Calu3 (cell line): ENCODE measurements around the gene UBLCP1. TPM values are rescaled to one million over a fixed set of nuclear protein-coding genes. Genes with fewer than 3 reads are reported as not detected.

Experiments
- BruUV-seq: library from RNA; stranded (reverse); fragments of 400-500 nt; replicated peaks from 2 replicates; lab custom pipeline; 2021; lab: Mats Ljungman, UMichigan
- CTCF ChIA-PET: fragments of 300-600 bp; sonication (Branson Sonifier 250); formaldehyde crosslinking; loops from one replicate; lab custom pipeline; 2022; ENCODE audit warnings: antibody characterized with exemption; lab: Charles Lee
- DNase-seq: peaks from one replicate; pipeline ENCODE4 v3.0.0; 2022
- H3K27ac Mint-ChIP-seq: one replicate; pipeline ENCODE4 v1.8.0; 2022; ENCODE audit warnings: mixed read lengths; ENCODE audit not compliant: unreplicated experiment
- H3K27me3 Mint-ChIP-seq: one replicate; pipeline ENCODE4 v1.8.0; 2022; ENCODE audit warnings: mixed read lengths; ENCODE audit not compliant: unreplicated experiment
- H3K36me3 Mint-ChIP-seq: one replicate; pipeline ENCODE4 v1.8.0; 2022; ENCODE audit warnings: mild to moderate bottlenecking, moderate library complexity, mixed read lengths; ENCODE audit not compliant: insufficient read depth, unreplicated experiment
- H3K4me1 Mint-ChIP-seq: one replicate; pipeline ENCODE4 v1.8.0; 2022; ENCODE audit warnings: mild to moderate bottlenecking, low read depth, mixed read lengths; ENCODE audit not compliant: unreplicated experiment
- H3K4me3 Mint-ChIP-seq: one replicate; pipeline ENCODE4 v1.8.0; 2022; ENCODE audit warnings: mild to moderate bottlenecking, low read depth, moderate library complexity, mixed read lengths; ENCODE audit not compliant: unreplicated experiment
- H3K9me3 Mint-ChIP-seq: one replicate; pipeline ENCODE4 v1.8.0; 2022; ENCODE audit warnings: low read depth, mixed read lengths; ENCODE audit not compliant: unreplicated experiment
- intact Hi-C: fragments of 100-400 bp; cut with micrococcal nuclease; formaldehyde crosslinking; loops from one replicate; pipeline ENCODE4 v1.10.0; 2022; ENCODE audit not compliant: unreplicated experiment
- total RNA-seq: library from RNA; stranded (reverse); gene quantifications from 2 replicates; pipeline ENCODE4 v1.2.3, GENCODE V29; 2022
- TF ChIP-seq, protein P1 (sequence below): fragments of 200-600 bp; IDR thresholded peaks from one replicate; pipeline ENCODE4 v1.8.0; 2022; ENCODE audit warnings: antibody characterized with exemption; ENCODE audit not compliant: unreplicated experiment

Gene UBLCP1
- total RNA-seq, 1 experiment from 2014 or later: 35.8 TPM

DNA sequence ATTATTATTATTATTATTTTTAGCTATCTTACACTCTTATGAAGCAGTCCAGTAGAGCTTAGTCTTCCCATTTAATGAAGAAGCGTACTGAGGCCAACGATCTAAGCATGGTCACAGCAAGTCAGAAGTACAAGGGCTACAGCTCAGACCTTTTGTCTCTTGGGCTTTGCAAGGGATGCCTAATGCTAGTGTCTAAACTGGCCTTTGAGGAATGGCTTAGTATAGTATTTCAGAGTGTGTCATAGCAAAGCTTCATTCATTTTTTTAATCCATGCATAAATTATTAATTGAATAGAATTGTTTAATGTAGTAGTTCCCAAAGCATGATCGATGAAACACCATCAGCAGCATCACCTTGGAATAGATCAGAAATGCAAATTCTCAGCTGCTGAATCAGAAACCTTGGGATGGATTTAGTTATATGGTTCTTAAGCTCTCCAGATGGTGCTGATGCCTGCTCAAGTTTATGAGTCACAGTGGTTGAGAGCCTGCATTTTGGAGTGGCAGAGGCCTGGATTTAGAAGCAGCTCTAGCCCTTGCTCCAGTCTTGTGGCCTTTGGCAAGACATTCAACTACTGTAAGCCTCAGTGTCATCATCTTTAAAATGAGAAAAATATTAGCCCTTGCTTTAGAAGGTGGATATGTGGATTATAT lies 61.1 kb downstream of the UBLCP1 start:
- DNase-seq: no peak
- H3K4me3 Mint-ChIP-seq: no peak overlapping the region
- CTCF ChIA-PET: interaction anchor here (1.1 kb wide), 2 partner anchors 38 to 167 kb away, joined by 3 to 5 read pairs; no protein-coding TSS in a partner anchor

DNA sequence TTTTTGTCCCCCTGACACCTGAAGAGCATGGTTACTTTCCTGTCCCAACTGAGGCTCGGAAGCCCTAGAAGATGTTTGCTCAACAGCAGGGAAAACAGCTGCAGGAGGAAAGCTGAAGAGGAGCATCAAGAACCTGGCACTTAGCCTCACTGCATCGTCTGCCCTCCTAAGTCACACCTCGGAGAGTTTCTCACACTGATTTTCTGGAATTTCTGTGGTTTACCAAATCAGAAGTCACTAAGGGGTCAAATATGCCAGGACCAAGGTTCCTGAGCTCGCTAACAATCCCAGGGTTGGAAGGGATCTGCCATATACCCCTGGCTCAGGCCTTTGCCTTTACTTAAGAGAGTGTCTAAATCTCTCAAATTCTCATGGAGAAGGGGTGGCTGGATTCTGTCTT lies 61.9 kb downstream of the UBLCP1 start:
- CTCF ChIA-PET: interaction anchor here (0.6 to 1.1 kb wide), 2 partner anchors 14 to 38 kb away, joined by 5 read pairs; no protein-coding TSS in a partner anchor
- BruUV-seq: no TSS peak
- intact Hi-C loops: no loop called here
- TF ChIP-seq, protein P1, sequence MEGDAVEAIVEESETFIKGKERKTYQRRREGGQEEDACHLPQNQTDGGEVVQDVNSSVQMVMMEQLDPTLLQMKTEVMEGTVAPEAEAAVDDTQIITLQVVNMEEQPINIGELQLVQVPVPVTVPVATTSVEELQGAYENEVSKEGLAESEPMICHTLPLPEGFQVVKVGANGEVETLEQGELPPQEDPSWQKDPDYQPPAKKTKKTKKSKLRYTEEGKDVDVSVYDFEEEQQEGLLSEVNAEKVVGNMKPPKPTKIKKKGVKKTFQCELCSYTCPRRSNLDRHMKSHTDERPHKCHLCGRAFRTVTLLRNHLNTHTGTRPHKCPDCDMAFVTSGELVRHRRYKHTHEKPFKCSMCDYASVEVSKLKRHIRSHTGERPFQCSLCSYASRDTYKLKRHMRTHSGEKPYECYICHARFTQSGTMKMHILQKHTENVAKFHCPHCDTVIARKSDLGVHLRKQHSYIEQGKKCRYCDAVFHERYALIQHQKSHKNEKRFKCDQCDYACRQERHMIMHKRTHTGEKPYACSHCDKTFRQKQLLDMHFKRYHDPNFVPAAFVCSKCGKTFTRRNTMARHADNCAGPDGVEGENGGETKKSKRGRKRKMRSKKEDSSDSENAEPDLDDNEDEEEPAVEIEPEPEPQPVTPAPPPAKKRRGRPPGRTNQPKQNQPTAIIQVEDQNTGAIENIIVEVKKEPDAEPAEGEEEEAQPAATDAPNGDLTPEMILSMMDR: no peak
- Mint-ChIP-seq H3K27ac (no peak overlapping the region), H3K27me3 (peaks cover 71% of the 10 kb centered on the region), H3K9me3 (no peaks in the 10 kb centered on the region), H3K4me1 (no peaks in the 10 kb centered on the region), H3K36me3 (no peaks in the 10 kb centered on the region), H3K4me3 (no peak overlapping the region)
- no peak for DNase-seq

More for the DNA sequence above, 61.1 kb downstream of the UBLCP1 start:
- TF ChIP-seq, protein P1: no peak
- Mint-ChIP-seq H3K27ac (no peak overlapping the region), H3K36me3 (no peaks in the 10 kb centered on the region), H3K9me3 (no peaks in the 10 kb centered on the region), H3K4me1 (no peaks in the 10 kb centered on the region), H3K27me3 (peaks cover 71% of the 10 kb centered on the region)
- BruUV-seq: no TSS peak
- intact Hi-C loops: no loop called here

DNA sequence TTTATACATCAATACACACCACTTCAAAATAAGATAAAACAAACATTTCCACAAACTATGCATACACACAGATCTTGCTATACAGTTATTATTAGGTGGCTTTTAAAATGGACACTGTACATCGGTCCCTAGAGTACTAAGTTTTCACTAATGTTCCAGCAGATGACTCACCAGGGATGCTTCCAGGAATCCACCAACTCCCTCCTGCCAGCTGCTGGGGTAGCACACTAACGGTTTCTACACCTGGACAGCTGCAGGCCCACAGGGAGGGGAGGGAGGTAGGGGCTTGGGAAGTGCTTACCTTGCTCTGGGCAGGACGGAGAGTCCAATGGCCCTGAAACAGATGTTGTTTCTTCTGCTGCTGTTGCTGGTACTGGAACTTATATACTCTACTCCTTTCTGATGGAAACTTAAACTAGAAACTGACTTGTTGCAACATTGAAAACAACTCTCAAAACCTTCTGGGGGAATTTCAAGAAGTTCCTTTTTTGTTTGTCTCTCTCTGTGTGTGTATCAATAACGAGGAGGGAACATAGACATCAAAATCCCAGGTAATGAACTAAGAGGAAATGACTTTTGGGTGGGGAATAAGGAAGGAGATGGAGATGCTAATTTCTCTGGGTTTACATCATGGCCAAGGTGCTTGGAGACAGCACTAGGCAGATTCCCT lies 67.2 kb downstream of the UBLCP1 start, which contains the start of gene IL12B:
TSS of gene IL12B (minus strand) at position 357 of the 670 bp plus-strand sequence. CDS start 3,705 bp downstream, outside the sequence.
- TF ChIP-seq, protein P1: no peak
- Mint-ChIP-seq H3K27me3 (peaks cover 95% of the 10 kb centered on the region), H3K27ac (no peak within 1 kb of the TSS), H3K36me3 (peaks cover 7% of the 10 kb centered on the region), H3K4me3 (peak within 1 kb of the TSS; percentile 76), H3K4me1 (peaks cover 11% of the 10 kb centered on the region), H3K9me3 (no peaks in the 10 kb centered on the region)
- DNase-seq: no peak
- BruUV-seq: no TSS peak
- CTCF ChIA-PET: no interaction called here
- intact Hi-C loops: loop anchor here (5.0 to 10.0 kb wide), 2 partner anchors 585 to 657 kb away; partner anchors contain the start of gene ADRA1B

DNA sequence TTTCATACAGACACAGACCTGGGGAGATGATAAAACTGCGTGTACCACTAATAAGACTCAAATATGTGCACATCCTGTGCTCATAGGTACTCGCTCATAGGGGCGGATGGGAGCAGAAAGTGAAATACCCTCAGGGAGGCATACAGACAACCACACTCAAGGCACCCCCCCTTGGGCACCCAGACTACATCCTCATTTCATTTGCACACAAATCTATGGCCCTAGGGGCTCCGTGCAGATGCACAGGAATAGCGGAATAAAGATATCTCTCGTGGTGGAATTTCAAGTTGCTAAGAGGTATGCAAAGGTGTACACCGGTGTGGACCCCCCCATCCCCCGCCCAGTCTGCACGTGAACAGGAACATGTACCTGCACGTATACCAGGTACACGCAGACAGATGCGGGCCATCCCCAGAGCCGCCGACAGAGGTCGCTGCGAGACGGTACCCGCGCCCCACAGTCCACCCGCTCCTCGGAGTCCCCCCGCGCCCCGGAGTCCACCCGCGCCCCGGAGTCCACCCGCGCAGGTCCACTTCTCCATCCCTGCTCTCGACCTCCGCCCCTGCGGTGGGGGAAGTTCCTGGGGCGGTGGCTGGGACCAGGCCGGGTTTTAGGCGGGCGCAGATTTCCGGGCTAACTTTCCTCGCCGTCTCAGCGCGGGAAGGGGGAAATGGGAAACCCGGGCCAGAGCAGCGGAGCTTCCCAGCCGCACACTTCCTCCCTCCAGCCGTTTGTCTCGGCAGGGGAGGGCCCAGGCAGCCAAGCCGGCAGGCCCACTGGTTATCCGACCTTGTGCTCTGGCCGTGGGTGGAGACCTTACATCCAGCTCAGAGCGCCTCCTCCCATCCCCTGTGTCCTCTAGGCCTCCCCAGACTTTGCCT lies 68.2 kb downstream of the UBLCP1 start:
- no TSS peak for BruUV-seq
- peak; percentile 77 for DNase-seq
- peak overlapping the region; percentile 76 for H3K4me3 Mint-ChIP-seq
- peaks cover 11% of the 10 kb centered on the region for H3K4me1 Mint-ChIP-seq
- H3K36me3 Mint-ChIP-seq: peaks cover 7% of the 10 kb centered on the region
- peaks cover 100% of the 10 kb centered on the region for H3K27me3 Mint-ChIP-seq
- CTCF ChIA-PET: interaction anchor here (0.9 to 1.1 kb wide), 2 partner anchors 120 to 656 kb away, joined by 3 to 5 read pairs; no protein-coding TSS in a partner anchor
- TF ChIP-seq, protein P1: peak; percentile 94
- H3K9me3 Mint-ChIP-seq: no peaks in the 10 kb centered on the region
- intact Hi-C loops: loop anchor here (5.0 to 10.0 kb wide), 2 partner anchors 583 to 656 kb away; partner anchors contain the start of gene ADRA1B
- no peak overlapping the region for H3K27ac Mint-ChIP-seq
